B cell (primary cell): Measurements from ENCODE around the gene PEAK1. TPM values are rescaled to one million over a fixed set of nuclear protein-coding genes. Genes with fewer than 3 reads are reported as not detected.

Source experiments
- ATAC-seq: fragments of 200-7000 bp; cut with Tn5 transposase; one replicate; pipeline ENCODE4 v1.10.0; 2021; ENCODE audit warnings: low read depth, mild to moderate bottlenecking, moderate number of reproducible peaks, moderate library complexity
- CTCF ChIA-PET: fragments of 350-600 bp; sonication (Branson Sonifier 250); formaldehyde crosslinking; loops from one replicate; lab custom pipeline; 2021; ENCODE audit warnings: antibody characterized with exemption, inconsistent platforms; lab: Charles Lee
- POLR2A ChIA-PET: fragments of 350-600 bp; sonication (Branson Sonifier 250); formaldehyde crosslinking; loops from one replicate; lab custom pipeline; 2021; ENCODE audit warnings: antibody characterized with exemption; lab: Charles Lee
- DNase-seq: peaks from one replicate; pipeline ENCODE4 v3.0.0; 2013
- H2AFZ ChIP-seq: 2 replicates; pipeline ENCODE4 v1.6.1; 2012; ENCODE audit warnings: mild to moderate bottlenecking, low read depth, low read length; ENCODE audit not compliant: insufficient read depth, poor library complexity, severe bottlenecking
- H3K27ac ChIP-seq, 2 donors: 1 replicate in 1 of 2; 2 replicates in 1 of 2; pipeline ENCODE4 v1.5.1; 2012 to 2013; ENCODE audit warnings: low read length in 2 of 2, mild to moderate bottlenecking in 2 of 2, moderate library complexity in 1 of 2
- H3K27me3 ChIP-seq, 4 experiments: fragments of 200-600 bp in 1 of 4; sonication (generic) in 1 of 4; replicated peaks in 1 of 4; 1 replicate in 2 of 4; 2 replicates in 2 of 4; pipeline versions ENCODE4 v1.6.1 to v1.7.0; 2013 to 2016; ENCODE audit warnings: low read length in 3 of 4, mild to moderate bottlenecking in 2 of 4, mixed read lengths in 1 of 4, moderate library complexity in 1 of 4; ENCODE audit not compliant: insufficient read depth in 4 of 4, control insufficient read depth in 3 of 4; ENCODE audit errors: control extremely low read depth in 1 of 4
- H3K36me3 ChIP-seq, 2 experiments: replicated peaks in 1 of 2; 1 replicate in 1 of 2; 2 replicates in 1 of 2; pipeline versions ENCODE4 v1.6.1 to v1.7.1; 2013; ENCODE audit warnings: low read length in 1 of 2; ENCODE audit not compliant: insufficient read depth in 2 of 2, control insufficient read depth in 1 of 2; ENCODE audit errors: control extremely low read depth in 1 of 2, extremely low read depth in 1 of 2
- H3K4me1 ChIP-seq, 2 donors: fragments of 200-600 bp in 1 of 2; sonication (generic) in 1 of 2; 1 replicate in 1 of 2; 2 replicates in 1 of 2; pipeline versions ENCODE4 v1.5.1 to v1.6.1; 2013 to 2017; ENCODE audit warnings: low read length in 2 of 2; ENCODE audit not compliant: control insufficient read depth in 2 of 2, insufficient read depth in 2 of 2
- H3K4me2 ChIP-seq: replicated peaks from 2 replicates; pipeline ENCODE3; 2012; ENCODE audit warnings: mild to moderate bottlenecking, low read depth, low read length; ENCODE audit not compliant: poor library complexity, severe bottlenecking
- H3K4me3 ChIP-seq, 5 experiments: fragments of 200-600 bp in 1 of 5; sonication (generic) in 1 of 5; 1 replicate in 3 of 5; 2 replicates in 2 of 5; pipeline versions ENCODE4 v1.5.1 to v1.7.0; 2011 to 2016; ENCODE audit warnings: low read length in 4 of 5, mild to moderate bottlenecking in 4 of 5, low read depth in 2 of 5, control low read depth in 1 of 5, moderate library complexity in 1 of 5; ENCODE audit not compliant: insufficient read depth in 1 of 5; ENCODE audit errors: control extremely low read depth in 1 of 5, extremely low read depth in 1 of 5
- H3K79me2 ChIP-seq: fragments of 200-600 bp; sonication (generic); one replicate; pipeline ENCODE4 v1.6.0; 2016; ENCODE audit warnings: low read length; ENCODE audit not compliant: control insufficient read depth, insufficient read depth
- H3K9ac ChIP-seq: fragments of 200-600 bp; sonication (generic); 2 replicates; pipeline ENCODE4 v1.6.1; 2017; ENCODE audit warnings: mild to moderate bottlenecking, low read length, moderate library complexity
- H3K9me3 ChIP-seq, 3 donors: one replicate each; pipeline versions ENCODE4 v1.6.1 to v1.7.1; 2013; ENCODE audit warnings: low read length in 2 of 3; ENCODE audit not compliant: control insufficient read depth in 2 of 3, insufficient read depth in 1 of 3; ENCODE audit errors: control extremely low read depth in 1 of 3
- H4K20me1 ChIP-seq: 2 replicates; pipeline ENCODE4 v1.6.0; 2012; ENCODE audit warnings: mild to moderate bottlenecking, low read length; ENCODE audit not compliant: insufficient read depth, control insufficient read depth, poor library complexity, severe bottlenecking
- H3K27ac Mint-ChIP-seq: one replicate; pipeline ENCODE4 v1.8.0; 2021; ENCODE audit warnings: mixed read lengths
- H3K27me3 Mint-ChIP-seq: one replicate; pipeline ENCODE4 v1.8.0; 2021; ENCODE audit warnings: mixed read lengths
- H3K4me1 Mint-ChIP-seq: one replicate; pipeline ENCODE4 v1.8.0; 2021; ENCODE audit warnings: mixed read lengths
- H3K4me3 Mint-ChIP-seq: one replicate; pipeline ENCODE4 v1.8.0; 2021; ENCODE audit warnings: mixed read lengths
- H3K9me3 Mint-ChIP-seq: one replicate; pipeline ENCODE4 v1.8.0; 2022; ENCODE audit warnings: mixed read lengths; ENCODE audit not compliant: insufficient read depth
- CTCF ChIP-seq: fragments of 200-600 bp; IDR thresholded peaks from one replicate; pipeline ENCODE4 v1.8.0; 2022; ENCODE audit warnings: antibody characterized with exemption, mild to moderate bottlenecking
- EZH2 ChIP-seq: IDR thresholded peaks from 2 replicates; pipeline ENCODE4 v1.6.1; 2012; ENCODE audit warnings: borderline replicate concordance, low read depth, mild to moderate bottlenecking, moderate library complexity, low read length; ENCODE audit not compliant: insufficient read depth, poor library complexity, severe bottlenecking
- WGBS: methylation state at CpG from one replicate; pipeline ENCODE4 v1.1.5; 2013; ENCODE audit warnings: missing lambda C conversion rate; ENCODE audit not compliant: insufficient coverage; 5-methylcytosine and 5-hydroxymethylcytosine counted together
- intact Hi-C: fragments of 100-400 bp; cut with micrococcal nuclease; formaldehyde crosslinking; loops from one replicate; pipeline ENCODE4 v1.10.0; 2022
- polyA plus RNA-seq: library from polyadenylated mRNA; depleted of rRNA; stranded (reverse); fragments of >200 nt; gene quantifications from 2 replicates; pipeline ENCODE4 v1.2.3, GENCODE V29; 2012
- total RNA-seq, 2 donors: library from RNA; stranded (reverse); fragments of 120-200 nt in 1 of 2; gene quantifications; 1 replicate in 1 of 2; 2 replicates in 1 of 2; pipeline versions ENCODE4 v1.2.3 to v1.2.4, GENCODE V29; 2013 to 2022

Gene PEAK1
- total and polyA plus RNA-seq, 2 donors (not counting 1 experiment from before 2014, with no cell fraction given), result 13.4 to 38.0 TPM

- H3K27ac Mint-ChIP-seq, result no peak overlapping the region
- no peaks in the 10 kb centered on the region for H3K27me3 ChIP-seq
- intact Hi-C loops, result no loop called here
- peaks cover 2% of the 10 kb centered on the region for H3K4me1 Mint-ChIP-seq
- H3K27ac ChIP-seq, result no peak overlapping the region
- H4K20me1 ChIP-seq, result no peaks in the 10 kb centered on the region
- no peak for TF ChIP-seq CTCF
- no peak for TF ChIP-seq EZH2
- H3K27me3 Mint-ChIP-seq, result no peaks in the 10 kb centered on the region
- WGBS, result no CpG with 5 or more reads among the region's 4 CpGs
- H3K79me2 ChIP-seq, result peaks cover 7% of the 10 kb centered on the region
- H3K9me3 ChIP-seq, result peaks cover 0 to 1% (median 0%) of the 10 kb centered on the region in 3 donors
- H3K36me3 ChIP-seq, result peaks cover 0 to 2% of the 10 kb centered on the region in 2 experiments
- H3K4me1 ChIP-seq, result no peaks in the 10 kb centered on the region
- peaks cover 3% of the 10 kb centered on the region for H3K9me3 Mint-ChIP-seq
- no peak overlapping the region for H2AFZ ChIP-seq
- no peak overlapping the region for H3K4me3 ChIP-seq
- no peak overlapping the region for H3K9ac ChIP-seq
- ChIA-PET POLR2A (no interaction called here), CTCF (no interaction called here)
- H3K4me2 ChIP-seq, result no peak overlapping the region
- no peak overlapping the region for H3K4me3 Mint-ChIP-seq
- ATAC-seq, result no peak
- DNase-seq, result no peak
These were observed 71.4 kb downstream of the PEAK1 start for GRCh38 chr15:77348511-77348910.

GRCh38 chr15:77347197-77347596 lies 72.7 kb downstream of the PEAK1 start:
- no peak overlapping the region for H3K4me3 Mint-ChIP-seq
- no peak overlapping the region for H3K4me2 ChIP-seq
- peaks cover 6% of the 10 kb centered on the region for H3K79me2 ChIP-seq
- TF ChIP-seq CTCF (no peak), EZH2 (no peak)
- H3K4me1 Mint-ChIP-seq, result peaks cover 7% of the 10 kb centered on the region
- POLR2A ChIA-PET, result no interaction called here
- H3K9me3 Mint-ChIP-seq, result peaks cover 4% of the 10 kb centered on the region
- no peak overlapping the region for H3K4me3 ChIP-seq
- intact Hi-C loops, result no loop called here
- H4K20me1 ChIP-seq, result no peaks in the 10 kb centered on the region
- no peak for ATAC-seq
- no peaks in the 10 kb centered on the region for H3K27me3 ChIP-seq
- H3K27ac ChIP-seq, result no peak overlapping the region
- H3K9me3 ChIP-seq, result peaks cover 0 to 4% (median 3%) of the 10 kb centered on the region in 3 donors
- no peaks in the 10 kb centered on the region for H3K4me1 ChIP-seq
- DNase-seq, result no peak
- no peaks in the 10 kb centered on the region for H3K36me3 ChIP-seq
- no CpG with 5 or more reads among the region's 4 CpGs for WGBS
- H3K27me3 Mint-ChIP-seq, result no peaks in the 10 kb centered on the region
- no peak overlapping the region for H3K9ac ChIP-seq
- H2AFZ ChIP-seq, result no peak overlapping the region
- no peak overlapping the region for H3K27ac Mint-ChIP-seq
- CTCF ChIA-PET, result no interaction called here
